Activated CD8-positive, alpha-beta memory T cell treated with anti-CD3 and anti-CD28 coated beads for 4 hours (primary cell): Measurements from ENCODE around the gene TEX2.
"Not testable (repeated sequence)": the region's sequence is repeated elsewhere in the genome, so short reads cannot be mapped to it uniquely, and the experiment has no call there.

Source experiments
- DNase-seq, 2 donors: peaks; one replicate each; pipeline ENCODE4 v3.0.0-alpha.2; 2020; ENCODE audit warnings: low read depth in 2 of 2

The TEX2 gene

GRCh38 chr17:64182325-64183012 is 80.6 kb downstream of the TEX2 start:
- DNase-seq: no peak

- no peak for DNase-seq
Measured at GRCh38 chr17:64180089-64181073, 82.7 kb downstream of the TEX2 start.

- not testable (repeated sequence) for DNase-seq
Measured at GRCh38 chr17:64179024-64179423, 84.0 kb downstream of the TEX2 start.

GRCh38 chr17:64178011-64178825 is 84.8 kb downstream of the TEX2 start:
- DNase-seq: no peak

GRCh38 chr17:64177311-64178010 is 85.6 kb downstream of the TEX2 start:
- DNase-seq: no peak

GRCh38 chr17:64176556-64176955 is 86.5 kb downstream of the TEX2 start:
- DNase-seq: no peak

GRCh38 chr17:64174686-64175456 is 88.2 kb downstream of the TEX2 start:
- DNase-seq: no peak

GRCh38 chr17:64173646-64174045 is 89.4 kb downstream of the TEX2 start:
- DNase-seq: no peak

- no peak for DNase-seq
Measured at GRCh38 chr17:64172510-64172909, 90.5 kb downstream of the TEX2 start.

GRCh38 chr17:64171041-64171440 is 92.0 kb downstream of the TEX2 start:
- no peak for DNase-seq

- no peak for DNase-seq
Measured at GRCh38 chr17:64170286-64170685, 92.8 kb downstream of the TEX2 start.

GRCh38 chr17:64167666-64168065 is 95.4 kb downstream of the TEX2 start:
- not testable (repeated sequence) for DNase-seq

- DNase-seq: no peak
Measured at GRCh38 chr17:64166876-64167275, 96.2 kb downstream of the TEX2 start.

- DNase-seq: no peak
Measured at GRCh38 chr17:64165347-64165746, 97.7 kb downstream of the TEX2 start.

- no peak for DNase-seq
Measured at GRCh38 chr17:64164596-64165285, 98.3 kb downstream of the TEX2 start.

- no peak for DNase-seq
Measured at GRCh38 chr17:64163468-64163867, 99.6 kb downstream of the TEX2 start.

GRCh38 chr17:64162554-64162953 is 100.5 kb downstream of the TEX2 start:
- no peak for DNase-seq

GRCh38 chr17:64161380-64162176 is 101.5 kb downstream of the TEX2 start:
- no peak for DNase-seq

- DNase-seq: no peak
Measured at GRCh38 chr17:64160378-64160777, 102.7 kb downstream of the TEX2 start.
